ENCODE measurements around the gene NARS2.

- no peak for TF ChIP-seq POLR2A (IDR thresholded peaks at IDR 0.05)
- no peak for TF ChIP-seq CTCF (IDR thresholded peaks at IDR 0.05)
Observed at GRCh38 chr11:78504181-78504580, 70.5 kb downstream of the NARS2 start.

Measured in thyroid gland (tissue), 4 donors.